Nephron progenitor cell (in vitro differentiated cells): ENCODE data around the gene PTPRD.

Experiments
- DNase-seq: peaks from one replicate; pipeline ENCODE4 v3.0.0; 2021
- H3K27ac Mint-ChIP-seq: 2 replicates; pipeline ENCODE4 v1.8.0; 2021; ENCODE audit warnings: mild to moderate bottlenecking, moderate library complexity, mixed read lengths
- H3K27me3 Mint-ChIP-seq: 2 replicates; pipeline ENCODE4 v1.8.0; 2021; ENCODE audit warnings: mild to moderate bottlenecking, low read depth, mixed read lengths; ENCODE audit not compliant: poor library complexity
- H3K36me3 Mint-ChIP-seq: 2 replicates; pipeline ENCODE4 v1.8.0; 2021; ENCODE audit warnings: low read depth, mixed read lengths
- H3K4me1 Mint-ChIP-seq: 2 replicates; pipeline ENCODE4 v1.8.0; 2021; ENCODE audit warnings: mixed read lengths
- H3K4me3 Mint-ChIP-seq: 2 replicates; pipeline ENCODE4 v1.8.0; 2021; ENCODE audit warnings: mild to moderate bottlenecking, moderate library complexity, mixed read lengths
- H3K9me3 Mint-ChIP-seq: 2 replicates; pipeline ENCODE4 v1.8.0; 2021; ENCODE audit warnings: mild to moderate bottlenecking, moderate library complexity, mixed read lengths
- CTCF ChIP-seq: fragments of 200-600 bp; sonication (generic); IDR thresholded peaks from 2 replicates; pipeline ENCODE4 v1.5.0; 2021; ENCODE audit warnings: antibody characterized with exemption

Gene PTPRD

GRCh38 chr9:10612641-10613398, at the start of gene PTPRD:
TSS of gene PTPRD (minus strand) at chr9:10613002.
- Mint-ChIP-seq H3K36me3 (no peaks in the 10 kb centered on the region), H3K27ac (no peak within 1 kb of the TSS), H3K27me3 (peaks cover 74% of the 10 kb centered on the region), H3K4me1 (peaks cover 5% of the 10 kb centered on the region), H3K9me3 (no peaks in the 10 kb centered on the region), H3K4me3 (peak within 1 kb of the TSS; percentile 89)
- DNase-seq = peak; percentile 73
- peak; percentile 9 for TF ChIP-seq CTCF

- no peaks in the 10 kb centered on the region for H3K9me3 Mint-ChIP-seq
- no peak for DNase-seq
- TF ChIP-seq CTCF = no peak
- H3K27me3 Mint-ChIP-seq = no peaks in the 10 kb centered on the region
- no peaks in the 10 kb centered on the region for H3K36me3 Mint-ChIP-seq
- H3K4me3 Mint-ChIP-seq = no peak overlapping the region
- no peaks in the 10 kb centered on the region for H3K4me1 Mint-ChIP-seq
- no peak overlapping the region for H3K27ac Mint-ChIP-seq
Observed at GRCh38 chr9:10661994-10662393, 49.2 kb upstream of the PTPRD start.

GRCh38 chr9:10661376-10661775, 48.6 kb upstream of the PTPRD start:
- H3K9me3 Mint-ChIP-seq = no peaks in the 10 kb centered on the region
- no peaks in the 10 kb centered on the region for H3K36me3 Mint-ChIP-seq
- H3K4me3 Mint-ChIP-seq = no peak overlapping the region

GRCh38 chr9:10651012-10651411, 38.2 kb upstream of the PTPRD start:
- Mint-ChIP-seq H3K27ac (no peak overlapping the region), H3K27me3 (peaks cover 3% of the 10 kb centered on the region), H3K4me1 (no peaks in the 10 kb centered on the region), H3K9me3 (peaks cover 20% of the 10 kb centered on the region), H3K36me3 (no peaks in the 10 kb centered on the region), H3K4me3 (no peak overlapping the region)
- no peak for TF ChIP-seq CTCF
- DNase-seq = no peak

More at GRCh38 chr9:10661376-10661775, 48.6 kb upstream of the PTPRD start:
- DNase-seq = no peak
- Mint-ChIP-seq H3K4me1 (no peaks in the 10 kb centered on the region), H3K27me3 (no peaks in the 10 kb centered on the region), H3K27ac (no peak overlapping the region)
- no peak for TF ChIP-seq CTCF

- no peak overlapping the region for H3K27ac Mint-ChIP-seq
- H3K27me3 Mint-ChIP-seq = peaks cover 3% of the 10 kb centered on the region
- H3K4me3 Mint-ChIP-seq = no peak overlapping the region
- no peaks in the 10 kb centered on the region for H3K36me3 Mint-ChIP-seq
- no peaks in the 10 kb centered on the region for H3K4me1 Mint-ChIP-seq
- no peak for DNase-seq
- peaks cover 20% of the 10 kb centered on the region for H3K9me3 Mint-ChIP-seq
- TF ChIP-seq CTCF = no peak
Observed at GRCh38 chr9:10649076-10649475, 36.3 kb upstream of the PTPRD start.

GRCh38 chr9:10633785-10634184, 21.0 kb upstream of the PTPRD start:
- TF ChIP-seq CTCF = no peak
- Mint-ChIP-seq H3K36me3 (no peaks in the 10 kb centered on the region), H3K27me3 (no peaks in the 10 kb centered on the region), H3K4me1 (no peaks in the 10 kb centered on the region), H3K4me3 (no peak overlapping the region), H3K27ac (no peak overlapping the region), H3K9me3 (no peaks in the 10 kb centered on the region)
- DNase-seq = no peak
